ENCODE results near the gene PHGDH.
A peak's percentile ranks its signal among the peaks of the same experiment; 100 is the strongest.
"Not testable (repeated sequence)": the region's sequence is repeated elsewhere in the genome, so short reads cannot be mapped to it uniquely, and the experiment has no call there.

The PHGDH gene

GRCh38 chr1:119711804-119712341 is at the start of gene PHGDH:
TSS of gene PHGDH (plus strand) at chr1:119711934. CDS start at chr1:119712023, 89 bp downstream.
- DNase-seq, result peak; percentile 39

GRCh38 chr1:119662034-119662437 is 49.7 kb upstream of the PHGDH start:
- DNase-seq, result no peak

GRCh38 chr1:119664067-119664466 is 47.7 kb upstream of the PHGDH start:
- DNase-seq, result no peak

- no peak for DNase-seq
These were observed 44.6 kb upstream of the PHGDH start for GRCh38 chr1:119667173-119667572.

GRCh38 chr1:119670898-119671297 is 40.8 kb upstream of the PHGDH start:
- no peak for DNase-seq

- DNase-seq, result no peak
These were observed 38.4 kb upstream of the PHGDH start for GRCh38 chr1:119673171-119673940.

- DNase-seq, result no peak
These were observed 37.6 kb upstream of the PHGDH start for GRCh38 chr1:119674111-119674526.

GRCh38 chr1:119674835-119675289 is 36.9 kb upstream of the PHGDH start:
- no peak for DNase-seq

GRCh38 chr1:119675349-119676345 is 36.1 kb upstream of the PHGDH start:
- DNase-seq, result peak; percentile 33

- no peak for DNase-seq
These were observed 35.0 kb upstream of the PHGDH start for GRCh38 chr1:119676571-119677206.

GRCh38 chr1:119679223-119679622 is 32.5 kb upstream of the PHGDH start:
- DNase-seq, result no peak

- DNase-seq, result no peak
These were observed 31.5 kb upstream of the PHGDH start for GRCh38 chr1:119680193-119680592.

- no peak for DNase-seq
These were observed 31.0 kb upstream of the PHGDH start for GRCh38 chr1:119680723-119681122.

GRCh38 chr1:119681560-119681959 is 30.2 kb upstream of the PHGDH start:
- DNase-seq, result no peak

- no peak for DNase-seq
These were observed 29.6 kb upstream of the PHGDH start for GRCh38 chr1:119682141-119682540.

GRCh38 chr1:119683893-119684292 is 27.8 kb upstream of the PHGDH start:
- no peak for DNase-seq

- no peak for DNase-seq
These were observed 25.1 kb upstream of the PHGDH start for GRCh38 chr1:119686661-119687060.

- DNase-seq, result no peak
These were observed 24.2 kb upstream of the PHGDH start for GRCh38 chr1:119687434-119688079.

- DNase-seq, result no peak
These were observed 22.9 kb upstream of the PHGDH start for GRCh38 chr1:119688810-119689209.

GRCh38 chr1:119689511-119689910 is 22.2 kb upstream of the PHGDH start:
- no peak for DNase-seq

GRCh38 chr1:119696863-119697262 is 14.9 kb upstream of the PHGDH start:
- not testable (repeated sequence) for DNase-seq

- DNase-seq, result no peak
These were observed 14.1 kb upstream of the PHGDH start for GRCh38 chr1:119697598-119697997.

Data from NCI-H524 treated with DMSO at 0.1 percent for 48 hours (cell line).